ENCODE data around the gene RFT1.

Gene RFT1

DNA sequence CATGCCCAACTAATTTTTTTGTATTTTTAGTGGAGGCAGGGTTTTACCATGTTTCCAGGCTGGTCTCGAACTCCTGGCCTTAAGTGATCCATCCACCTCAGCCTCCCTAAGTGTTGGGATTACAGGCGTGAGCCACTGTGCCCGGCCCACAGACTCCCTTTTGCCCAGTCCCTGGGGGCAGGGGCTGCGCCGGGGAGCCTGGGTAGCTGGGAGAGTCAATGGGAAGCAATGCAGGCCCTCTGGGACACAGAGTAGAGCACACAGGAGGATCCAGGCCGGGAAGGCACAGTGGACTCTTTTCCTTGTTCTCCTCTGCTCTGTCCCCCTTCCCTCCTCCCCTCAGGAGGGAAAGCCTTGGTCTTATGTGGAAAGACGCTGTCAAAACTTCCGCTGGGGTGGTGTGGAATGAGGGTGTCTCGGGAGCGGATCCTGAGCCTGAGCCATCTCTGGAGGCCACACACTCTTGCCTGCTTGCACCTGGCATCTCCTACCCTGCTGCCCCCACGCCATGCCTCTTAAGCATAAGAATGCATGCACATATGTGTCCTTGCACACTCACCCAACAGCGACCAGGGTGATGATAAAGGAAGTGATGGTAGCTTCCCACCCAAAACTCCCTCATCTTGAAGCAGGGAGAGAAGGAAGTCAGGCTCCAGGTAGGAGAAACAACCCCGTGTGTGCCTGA lies 18.9 kb upstream of the RFT1 start:
- no peak for DNase-seq

DNA sequence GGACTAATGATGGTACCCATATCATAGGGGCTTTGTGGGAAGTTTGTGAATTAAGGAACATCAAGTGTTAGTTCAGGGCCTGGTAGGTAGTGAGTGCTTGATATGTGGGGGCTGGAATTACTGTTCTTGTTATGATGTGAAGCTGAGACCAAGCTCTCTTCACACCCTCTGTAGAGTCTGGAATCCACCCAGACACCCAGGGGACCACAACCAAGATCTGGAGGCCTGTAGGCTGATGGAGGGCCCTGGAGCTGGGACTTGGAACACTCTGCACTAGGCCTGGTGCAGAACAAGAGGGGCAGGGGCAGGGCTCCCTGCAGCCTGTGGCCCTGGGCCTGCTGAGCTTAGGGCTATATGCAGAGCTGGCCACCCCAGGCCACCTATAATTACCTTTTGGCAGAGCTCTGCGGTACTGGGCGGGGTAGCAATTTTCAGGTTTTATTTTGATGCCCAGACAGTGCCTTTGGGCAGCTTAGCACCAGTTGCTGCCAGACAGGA lies 17.7 kb upstream of the RFT1 start:
- DNase-seq, result no peak

DNA sequence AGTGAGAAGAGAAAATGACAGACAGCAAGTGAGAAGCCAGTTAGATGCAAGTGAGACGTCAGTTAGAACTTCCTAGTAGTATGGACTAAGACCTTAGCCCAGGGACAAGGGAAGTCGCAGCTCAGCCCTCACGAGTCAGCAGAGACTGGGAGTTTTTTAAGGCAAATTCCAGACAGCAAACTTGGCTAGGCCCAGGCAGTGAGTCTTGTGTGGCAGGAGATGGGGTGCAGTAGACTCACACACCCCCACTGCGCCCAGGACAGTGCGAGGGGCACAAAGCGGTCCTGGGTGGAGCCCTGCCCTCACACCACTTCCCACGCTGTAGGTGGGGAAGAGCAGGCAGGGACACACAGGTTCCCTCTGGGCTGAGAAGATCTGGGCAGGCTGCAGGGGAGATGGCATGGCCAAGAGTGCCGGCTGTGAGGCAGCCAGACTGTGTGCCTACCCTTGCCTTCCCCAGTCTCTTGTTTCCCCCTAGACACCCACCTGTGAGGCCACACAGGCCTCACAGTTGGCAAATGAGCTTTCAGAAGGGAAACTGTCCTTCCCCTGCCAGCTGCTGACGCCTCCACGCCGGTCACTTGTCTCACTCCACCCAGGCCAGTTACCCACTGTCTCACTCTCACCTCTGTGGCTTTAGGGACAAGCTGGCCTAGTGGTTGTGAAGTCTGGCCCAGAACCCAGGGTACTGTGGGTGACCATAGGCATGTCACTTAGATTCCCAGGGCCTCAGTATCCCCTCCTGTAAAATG lies 17.1 kb upstream of the RFT1 start:
- DNase-seq, result no peak

- DNase-seq, result no peak
Measured at GRCh38 chr3:53146319-53146891, 16.2 kb upstream of the RFT1 start.

DNA sequence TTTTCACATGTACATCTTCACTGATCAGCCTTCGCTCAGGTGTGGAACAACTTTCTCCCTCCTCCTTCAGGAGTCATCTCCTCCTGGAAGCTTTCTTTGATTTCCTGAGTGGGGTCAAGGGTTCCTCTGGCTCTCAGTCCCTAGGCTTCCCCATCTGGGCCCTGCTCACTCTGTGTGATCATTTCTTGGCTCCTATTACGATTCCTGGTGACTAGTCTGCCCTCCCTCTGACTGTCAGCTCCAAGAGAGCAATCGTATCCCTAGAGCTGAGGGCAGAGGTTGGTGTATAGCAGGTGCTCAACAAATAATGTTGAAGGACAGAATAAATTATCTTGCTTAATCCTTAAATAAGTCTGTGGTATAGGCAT lies 15.5 kb upstream of the RFT1 start:
- DNase-seq, result no peak

DNA sequence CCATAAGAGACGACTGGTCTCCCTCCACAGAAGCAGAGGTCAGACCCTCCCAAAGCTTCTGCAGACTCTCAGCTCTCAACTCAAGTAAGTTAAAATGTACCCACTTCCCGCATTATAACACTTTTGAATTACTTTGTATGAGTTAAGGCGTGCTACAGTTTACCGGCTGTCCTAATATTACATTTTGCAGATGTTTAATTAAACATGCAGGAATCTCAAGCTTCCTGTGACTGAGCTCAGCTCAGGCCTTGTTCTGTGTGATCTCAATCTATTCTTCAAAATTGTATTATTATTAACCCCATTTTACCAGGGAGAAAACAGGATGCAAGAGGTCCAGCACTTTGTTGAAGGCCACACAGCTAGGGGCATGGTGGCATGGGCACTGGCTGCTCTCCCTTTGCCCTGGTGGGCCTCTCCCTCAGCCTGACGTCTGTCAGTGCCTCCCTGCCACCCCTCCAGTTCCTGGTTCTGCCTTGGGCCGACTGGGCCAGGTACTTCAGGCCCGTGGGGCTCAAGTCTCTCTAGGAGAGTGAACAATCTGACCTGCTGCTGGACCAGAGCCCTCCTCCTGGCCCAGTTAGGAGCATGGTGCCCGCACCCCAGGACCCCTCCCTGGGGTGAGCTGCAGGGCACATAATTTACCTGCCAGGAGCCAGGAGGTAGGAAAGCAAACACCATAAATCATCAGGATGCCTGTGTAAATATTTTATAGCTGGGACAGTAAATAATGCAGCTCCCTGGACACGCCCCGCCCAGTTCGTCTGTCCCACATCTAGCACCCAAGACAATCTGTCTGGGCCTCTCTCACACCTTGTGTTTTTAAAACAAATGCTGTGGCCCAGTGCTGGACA lies 14.9 kb upstream of the RFT1 start:
- no peak for DNase-seq

DNA sequence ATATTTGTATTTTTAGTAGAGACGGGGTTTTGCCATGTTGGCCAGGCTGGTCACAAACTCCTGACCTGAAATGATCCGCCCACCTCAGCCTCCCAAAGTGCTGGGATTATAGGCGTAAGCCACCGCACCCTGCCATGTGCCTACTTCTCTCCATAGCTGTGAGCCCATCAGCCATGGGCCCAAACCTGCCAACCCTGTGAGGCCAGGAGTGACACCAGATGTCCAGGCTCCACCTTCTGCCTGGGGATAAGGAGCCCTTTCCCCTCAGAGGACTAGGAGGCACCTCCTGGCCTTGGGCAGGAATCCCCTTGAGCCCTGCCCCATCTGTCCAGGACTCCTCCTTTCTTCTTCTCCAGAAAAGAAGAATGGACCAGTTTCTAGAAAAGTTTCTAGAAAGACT lies 14.2 kb upstream of the RFT1 start:
- no peak for DNase-seq

- no peak for DNase-seq
Measured at GRCh38 chr3:53142986-53143385, 12.8 kb upstream of the RFT1 start.

GRCh38 chr3:53140847-53141845 lies 10.9 kb upstream of the RFT1 start:
- no peak for DNase-seq

GRCh38 chr3:53139906-53140846 lies 9.9 kb upstream of the RFT1 start:
- no peak for DNase-seq

DNA sequence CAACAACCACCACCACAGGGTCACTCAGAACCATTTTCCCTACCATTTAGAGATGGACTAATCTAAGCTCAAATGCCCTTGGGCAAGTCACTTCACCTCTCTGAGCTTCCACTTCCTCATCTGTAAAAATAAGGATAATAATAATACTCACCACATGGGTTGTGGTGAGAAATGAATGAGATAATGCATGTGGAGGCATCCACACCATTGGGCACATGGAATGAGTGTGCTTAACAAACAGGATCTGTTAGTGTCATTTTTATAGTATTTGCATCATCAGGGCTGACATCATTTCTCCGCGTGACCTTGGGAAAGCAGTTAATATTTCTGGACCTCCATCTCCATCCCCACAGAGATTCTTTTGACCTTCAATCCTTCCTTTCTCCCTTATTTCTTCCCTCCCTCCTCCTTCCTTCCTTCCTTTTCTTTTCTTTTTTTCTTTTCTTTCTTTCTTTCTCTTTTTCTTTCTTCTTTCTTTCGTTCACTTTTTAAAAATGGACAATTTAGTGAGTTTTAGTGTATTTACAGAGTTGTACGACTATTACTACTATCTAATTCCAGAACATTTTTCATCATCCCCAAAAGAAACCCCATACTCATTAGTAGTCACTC lies 7.7 kb upstream of the RFT1 start:
- no peak for DNase-seq

- DNase-seq, result no peak
Measured at GRCh38 chr3:53137221-53137620, 7.0 kb upstream of the RFT1 start.

DNA sequence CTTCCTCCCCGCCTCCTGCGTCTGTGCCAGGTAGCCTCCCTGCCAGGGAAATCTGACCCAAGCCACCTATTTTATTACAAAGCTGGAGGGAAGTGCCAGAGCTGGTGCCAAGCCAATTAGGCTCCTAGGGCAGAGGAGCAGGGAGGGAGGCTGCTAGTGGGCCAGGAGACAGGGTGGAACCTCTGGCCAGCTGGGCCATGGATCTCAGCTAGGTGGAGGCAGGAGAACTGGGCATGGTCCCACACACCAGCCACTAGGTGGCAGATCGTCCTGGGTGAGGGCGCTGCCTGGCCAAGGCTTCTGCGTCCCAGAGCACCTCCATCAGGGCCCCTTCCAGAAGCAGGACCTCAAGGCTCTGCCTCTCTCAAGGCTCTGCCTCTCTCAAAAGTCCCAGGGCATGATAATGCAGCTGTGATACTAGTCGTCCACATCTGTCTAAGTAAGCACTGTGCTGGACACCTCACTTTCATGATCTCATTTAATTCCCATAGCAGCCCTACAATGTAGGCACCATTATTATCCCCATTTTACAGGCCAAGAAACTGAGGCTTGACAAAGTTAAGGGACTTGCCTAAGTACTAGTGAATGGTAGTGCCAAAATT lies 4.5 kb upstream of the RFT1 start:
- peak; percentile 71 for DNase-seq

DNA sequence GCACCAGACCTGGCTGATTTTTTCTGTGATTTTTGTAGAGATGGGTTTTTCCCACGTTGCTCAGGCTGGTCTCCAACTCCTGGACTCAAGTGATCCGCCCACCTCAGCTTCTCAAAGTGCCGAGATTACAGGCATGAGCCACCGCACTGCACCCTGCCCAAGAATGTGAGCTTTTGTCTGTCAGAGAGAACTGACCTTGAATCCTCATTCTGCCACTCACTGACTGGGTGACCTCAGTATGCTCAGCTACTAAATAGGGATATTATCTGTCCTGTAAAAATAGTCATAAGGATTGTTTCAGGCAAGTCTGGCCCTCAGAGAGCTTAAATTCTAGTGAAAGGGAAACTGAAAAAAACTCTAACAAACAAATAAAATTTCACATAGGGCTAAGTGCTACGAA lies 2.1 kb upstream of the RFT1 start:
- DNase-seq, result no peak

DNA sequence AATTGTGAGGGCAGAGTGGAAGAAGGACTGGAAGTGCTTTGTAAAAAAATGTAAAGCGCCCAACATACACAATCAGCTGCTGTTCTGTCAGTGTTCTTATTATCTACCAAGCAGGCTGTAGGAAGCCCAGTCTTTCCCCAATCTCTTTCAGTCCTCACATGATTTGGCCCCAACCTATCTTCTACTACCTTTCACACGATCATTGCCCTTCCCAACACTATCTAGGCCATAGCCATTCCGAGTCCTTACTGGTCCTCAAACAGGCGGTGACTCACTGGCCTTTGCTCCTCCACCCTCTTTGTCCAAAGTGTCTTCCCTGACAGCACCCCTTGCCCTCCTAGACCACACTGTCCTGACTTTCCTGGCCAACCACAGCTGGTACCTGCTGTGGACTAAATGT lies 861 bp upstream of the RFT1 start:
- DNase-seq, result no peak

GRCh38 chr3:53129344-53129743 lies 891 bp downstream of the RFT1 start:
- no peak for DNase-seq

GRCh38 chr3:53126601-53127000 lies 3.6 kb downstream of the RFT1 start:
- no peak for DNase-seq

GRCh38 chr3:53123953-53124352 lies 6.3 kb downstream of the RFT1 start:
- no peak for DNase-seq

GRCh38 chr3:53123510-53123909 lies 6.7 kb downstream of the RFT1 start:
- no peak for DNase-seq

DNA sequence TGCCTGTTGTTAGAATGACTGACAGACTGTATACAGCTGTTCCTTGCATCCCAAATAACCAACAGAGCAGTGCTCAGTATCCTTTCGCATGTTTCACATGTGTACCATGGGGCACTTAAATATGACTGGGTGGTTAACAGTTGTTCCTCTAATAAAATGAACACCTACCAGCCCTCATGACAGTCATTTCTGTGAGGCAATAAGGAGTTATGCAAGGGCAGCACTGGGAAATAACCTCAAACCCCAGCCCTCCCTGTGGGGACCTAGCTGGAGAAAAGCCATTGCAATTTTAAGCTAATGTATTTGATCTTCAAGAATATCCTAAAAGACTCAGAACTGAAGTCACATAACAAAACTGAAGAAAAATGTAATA lies 7.3 kb downstream of the RFT1 start:
- DNase-seq, result no peak
